IMR-90 (cell line): Measurements from ENCODE around the gene ZYX. TPM values are rescaled to one million over a fixed set of nuclear protein-coding genes. Genes with fewer than 3 reads are reported as not detected.

ENCODE experiments used
- ATAC-seq: fragments of 200-7000 bp; cut with Tn5 transposase; 2 replicates; pipeline ENCODE4 v1.9.1; 2020; ENCODE audit warnings: low read depth, mild to moderate bottlenecking, moderate library complexity
- BruUV-seq: library from RNA; stranded (reverse); fragments of 400-500 nt; replicated peaks from 2 replicates; lab custom pipeline; 2021; lab: Mats Ljungman, UMichigan
- CTCF ChIA-PET: fragments of 300-600 bp; formaldehyde crosslinking; extraction: SDS; loops from one replicate; lab custom pipeline; 2021; ENCODE audit warnings: antibody characterized with exemption; lab: Yijun Ruan, JAX
- POLR2A ChIA-PET: fragments of 300-600 bp; sonication (Branson Sonifier 250); formaldehyde crosslinking; loops from one replicate; lab custom pipeline; 2022; ENCODE audit warnings: antibody characterized with exemption; ENCODE audit not compliant: unreplicated experiment; lab: Charles Lee
- DNase-seq: peaks from one replicate; pipeline ENCODE4 v3.0.0; 2013
- H2AFZ ChIP-seq: replicated peaks from 2 replicates; pipeline ENCODE3; 2013; ENCODE audit warnings: low read length, mild to moderate bottlenecking; ENCODE audit not compliant: poor library complexity
- H2AK5ac ChIP-seq: 2 replicates; pipeline ENCODE4 v1.6.1; 2013; ENCODE audit warnings: low read depth, low read length, inconsistent platforms
- H2AK9ac ChIP-seq: replicated peaks from 2 replicates; pipeline ENCODE3; 2013; ENCODE audit warnings: mild to moderate bottlenecking, low read depth, low read length, moderate library complexity; ENCODE audit not compliant: poor library complexity
- H2BK120ac ChIP-seq: 2 replicates; pipeline ENCODE4 v1.6.1; 2013; ENCODE audit warnings: low read depth, low read length, inconsistent platforms
- H2BK15ac ChIP-seq: 3 replicates; pipeline ENCODE4 v1.6.1; 2013; ENCODE audit warnings: low read depth, low read length, inconsistent platforms
- H2BK20ac ChIP-seq: 2 replicates; pipeline ENCODE4 v1.6.1; 2013; ENCODE audit warnings: low read depth, mild to moderate bottlenecking, inconsistent platforms, low read length, moderate library complexity
- H2BK5ac ChIP-seq: 2 replicates; pipeline ENCODE4 v1.6.1; 2013; ENCODE audit warnings: mild to moderate bottlenecking, low read depth, low read length, inconsistent platforms; ENCODE audit not compliant: poor library complexity, severe bottlenecking
- H3K14ac ChIP-seq: replicated peaks from 2 replicates; pipeline ENCODE4 v1.6.1; 2013; ENCODE audit warnings: low read depth, low read length, inconsistent platforms
- H3K18ac ChIP-seq: 2 replicates; pipeline ENCODE4 v1.6.1; 2013; ENCODE audit warnings: low read depth, low read length, control low read depth
- H3K23ac ChIP-seq: 2 replicates; pipeline ENCODE4 v1.6.1; 2013; ENCODE audit warnings: low read depth, low read length, inconsistent platforms
- H3K27ac ChIP-seq: 2 replicates; pipeline ENCODE4 v1.5.1; 2013; ENCODE audit warnings: mild to moderate bottlenecking, control low read depth, low read length; ENCODE audit not compliant: insufficient read depth
- H3K27me3 ChIP-seq: 2 replicates; pipeline ENCODE4 v1.6.1; 2013; ENCODE audit warnings: low read length; ENCODE audit not compliant: control insufficient read depth, insufficient read depth
- H3K36me3 ChIP-seq: 2 replicates; pipeline ENCODE4 v1.6.1; 2013; ENCODE audit warnings: low read length, mixed read lengths; ENCODE audit not compliant: control insufficient read depth, insufficient read depth
- H3K4ac ChIP-seq: 2 replicates; pipeline ENCODE4 v1.6.1; 2013; ENCODE audit warnings: low read depth, low read length, inconsistent platforms
- H3K4me1 ChIP-seq: 2 replicates; pipeline ENCODE4 v1.6.1; 2013; ENCODE audit warnings: low read length, mixed read lengths; ENCODE audit not compliant: control insufficient read depth, insufficient read depth
- H3K4me2 ChIP-seq: 2 replicates; pipeline ENCODE4 v1.6.1; 2013; ENCODE audit warnings: low read depth, mild to moderate bottlenecking, control low read depth, low read length, moderate library complexity
- H3K4me3 ChIP-seq: 2 replicates; pipeline ENCODE4 v1.5.1; 2013; ENCODE audit warnings: low read depth, mild to moderate bottlenecking, control low read depth, low read length, moderate library complexity; ENCODE audit not compliant: insufficient read depth
- H3K56ac ChIP-seq: 2 replicates; pipeline ENCODE4 v1.6.1; 2013; ENCODE audit warnings: low read length, inconsistent platforms; ENCODE audit not compliant: insufficient read depth; ENCODE audit errors: extremely low read depth
- H3K79me1 ChIP-seq, 2 experiments: 2 replicates each; pipeline ENCODE4 v1.6.1; 2013; ENCODE audit warnings: low read length in 2 of 2, inconsistent platforms in 1 of 2, low read depth in 1 of 2
- H3K9ac ChIP-seq: 2 replicates; pipeline ENCODE4 v1.6.1; 2013; ENCODE audit warnings: low read depth, low read length, control low read depth
- H3K9me1 ChIP-seq: 2 replicates; pipeline ENCODE4 v1.6.1; 2013; ENCODE audit warnings: low read length, inconsistent platforms; ENCODE audit not compliant: insufficient read depth
- H3K9me3 ChIP-seq: 2 replicates; pipeline ENCODE4 v1.6.1; 2013; ENCODE audit warnings: low read length; ENCODE audit not compliant: control insufficient read depth, insufficient read depth
- H4K20me1 ChIP-seq: 2 replicates; pipeline ENCODE4 v1.6.1; 2013; ENCODE audit warnings: low read length, inconsistent platforms; ENCODE audit not compliant: insufficient read depth
- H4K5ac ChIP-seq: 2 replicates; pipeline ENCODE4 v1.6.1; 2013; ENCODE audit warnings: mild to moderate bottlenecking, low read depth, low read length, control low read depth
- H4K8ac ChIP-seq, 2 experiments: 2 replicates each; pipeline ENCODE4 v1.6.1; 2013; ENCODE audit warnings: low read depth in 2 of 2, low read length in 2 of 2, control low read depth in 1 of 2, inconsistent platforms in 1 of 2
- H4K91ac ChIP-seq: 2 replicates; pipeline ENCODE4 v1.6.1; 2013; ENCODE audit warnings: low read depth, low read length, inconsistent platforms; ENCODE audit not compliant: insufficient read depth
- CEBPB ChIP-seq: IDR thresholded peaks from 2 replicates; pipeline ENCODE4 v1.6.1; 2012; ENCODE audit warnings: low read depth, low read length, improper control_type of control experiment
- CTCF ChIP-seq: conservative IDR thresholded peaks from 2 replicates; pipeline ENCODE4 v1.5.1; 2012; ENCODE audit warnings: mild to moderate bottlenecking, low read depth, low read length, improper control_type of control experiment
- ELK1 ChIP-seq: fragments of 150-350 bp; IDR thresholded peaks from 2 replicates; pipeline ENCODE4 v1.6.1; 2016; ENCODE audit warnings: low read depth, mild to moderate bottlenecking, low read length, moderate library complexity, borderline replicate concordance
- FOS ChIP-seq: fragments of 150-350 bp; IDR thresholded peaks from 2 replicates; pipeline ENCODE4 v1.6.1; 2016; ENCODE audit warnings: low read depth, low read length
- POLR2A ChIP-seq: IDR thresholded peaks from 2 replicates; pipeline ENCODE4 v1.6.1; 2012; ENCODE audit warnings: mild to moderate bottlenecking, low read depth, low read length
- RAD21 ChIP-seq: IDR thresholded peaks from 2 replicates; pipeline ENCODE4 v1.6.1; 2012; ENCODE audit warnings: low read length, improper control_type of control experiment
- RCOR1 ChIP-seq: IDR thresholded peaks from 2 replicates; pipeline ENCODE4 v1.6.1; 2012; ENCODE audit warnings: mild to moderate bottlenecking, low read length, improper control_type of control experiment; ENCODE audit not compliant: insufficient replicate concordance
- WGBS, 2 experiments: methylation state at CpG; one replicate each; pipeline versions ENCODE4 v1.1.5 to v1.1.7; 2013; ENCODE audit warnings: missing lambda C conversion rate in 2 of 2; ENCODE audit not compliant: insufficient read length in 1 of 2; ENCODE audit errors: extremely low coverage in 2 of 2; 5-methylcytosine and 5-hydroxymethylcytosine counted together
- dilution Hi-C: fragments of 300-500 bp; cut with HindIII; formaldehyde crosslinking; loops from one replicate; pipeline ENCODE4 v1.14.3; 2018; ENCODE audit warnings: low sequenced_read_pairs; ENCODE audit not compliant: unreplicated experiment
- in situ Hi-C: fragments of 300-500 bp; cut with MboI; formaldehyde crosslinking; loops from 3 replicates; pipeline ENCODE4 v1.14.3; 2019; ENCODE audit warnings: low sequenced_read_pairs, inconsistent platforms, mixed read lengths
- intact Hi-C: fragments of 100-400 bp; cut with micrococcal nuclease; formaldehyde crosslinking; loops from 2 replicates; pipeline ENCODE4 v1.10.0; 2022
- polyA plus RNA-seq, 3 experiments: library from polyadenylated mRNA; depleted of rRNA; stranded (reverse); fragments of >200 nt; gene quantifications; 2 replicates each; pipeline ENCODE4 v1.2.3, GENCODE V29; 2012; ENCODE audit warnings: low replicate concordance in 1 of 3
- total RNA-seq: library from RNA; depleted of rRNA; stranded (reverse); fragments of >200 nt; gene quantifications from 2 replicates; pipeline ENCODE4 v1.2.3, GENCODE V29; 2012

The ZYX gene
- total and polyA plus RNA-seq, 2 of the 4 experiments (the other 2 are of a cell fraction) = 22.6 to 334 TPM

- ATAC-seq (no peak), DNase-seq (no peak)
- in situ Hi-C loops = no loop called here
- Histone ChIP-seq H4K5ac (no peak overlapping the region), H4K91ac (no peak overlapping the region), H3K27me3 (peaks cover 23% of the 10 kb centered on the region), H2BK15ac (no peak overlapping the region), H3K9ac (no peak overlapping the region), H2BK5ac (no peak overlapping the region), H2BK20ac (no peak overlapping the region), H3K56ac (no peak overlapping the region), H3K36me3 (no peaks in the 10 kb centered on the region), H2AK9ac (no peak overlapping the region), H2BK120ac (no peak overlapping the region), H3K79me1 (no peaks in the 10 kb centered on the region), H3K14ac (no peak overlapping the region), H2AFZ (peak overlapping the region; percentile 45), H4K20me1 (no peaks in the 10 kb centered on the region), H4K8ac (no peak overlapping the region), H3K4me3 (no peak overlapping the region), H2AK5ac (no peak overlapping the region), H3K4me2 (no peak overlapping the region), H3K18ac (no peak overlapping the region), H3K23ac (no peak overlapping the region), H3K9me3 (no peaks in the 10 kb centered on the region), H3K27ac (no peak overlapping the region), H3K4ac (no peak overlapping the region), H3K9me1 (no peaks in the 10 kb centered on the region), H3K4me1 (no peaks in the 10 kb centered on the region)
- BruUV-seq = no TSS peak
- dilution Hi-C loops = no loop called here
- CTCF ChIA-PET = no interaction called here
- 89% methylated on average over 7 of the region's 8 CpGs; no CpG with 5 or more reads in 1 of the 2 experiments for WGBS, 2 experiments
- intact Hi-C loops = no loop called here
- POLR2A ChIA-PET = interaction anchor here (0.5 kb wide), 1 partner anchor 938 kb away, joined by 4 read pairs; no protein-coding TSS in a partner anchor
- TF ChIP-seq RAD21 (no peak), FOS (no peak), CTCF (no peak), ELK1 (no peak), RCOR1 (no peak), CEBPB (no peak), POLR2A (no peak)
Measured at GRCh38 chr7:143341842-143342241, 39.3 kb upstream of the ZYX start.
